Body of pancreas (tissue), 4 donors: Measurements from ENCODE around the gene BTNL9.

Source experiments
- CTCF ChIP-seq, 7 experiments: fragments of 450-650 bp in 4 of 7; fragments of 200-600 bp in 3 of 7; sonication (generic) in 3 of 7; IDR thresholded peaks; one replicate each; pipeline ENCODE4 v1.5.1; 2016 to 2019; ENCODE audit warnings: antibody characterized with exemption in 7 of 7
- POLR2A ChIP-seq, 3 donors: fragments of 450-650 bp; IDR thresholded peaks; one replicate each; pipeline ENCODE4 v1.6.1; 2016; ENCODE audit warnings: antibody characterized with exemption in 3 of 3, mild to moderate bottlenecking in 2 of 3

- TF ChIP-seq CTCF (IDR thresholded peaks at IDR 0.05) (no peak), POLR2A (IDR thresholded peaks at IDR 0.05) (no peak)
These were observed 31.2 kb downstream of the BTNL9 start for GRCh38 chr5:181071257-181071656.
